ENCODE measurements around the gene VGLL1.

GRCh38 chrX:136488706-136489105 lies 43.3 kb upstream of the VGLL1 start:
- TF ChIP-seq CTCF (IDR thresholded peaks at IDR 0.05 in 8 of 11, conservative IDR thresholded peaks at IDR 0.05 in 3 of 11) (no peak), POLR2AphosphoS5 (IDR thresholded peaks at IDR 0.05) (no peak)

Measured in spleen (tissue), 7 donors.